Caco-2 (cell line): ENCODE measurements around the gene PHLPP1. TPM values are rescaled to one million over a fixed set of nuclear protein-coding genes. Genes with fewer than 3 reads are reported as not detected.

Experiments used
- BruUV-seq: library from RNA; stranded (reverse); fragments of 400-500 nt; replicated peaks from 2 replicates; lab custom pipeline; 2021; lab: Mats Ljungman, UMichigan
- CTCF ChIA-PET: fragments of 300-600 bp; sonication (Branson Sonifier 250); formaldehyde crosslinking; loops from one replicate; lab custom pipeline; 2022; ENCODE audit warnings: antibody characterized with exemption; lab: Charles Lee
- POLR2A ChIA-PET: fragments of 300-600 bp; sonication (Branson Sonifier 250); formaldehyde crosslinking; loops from one replicate; lab custom pipeline; 2022; ENCODE audit warnings: antibody characterized with exemption; lab: Charles Lee
- DNase-seq, 2 experiments: peaks; one replicate each; pipeline versions ENCODE4 v3.0.0 to v3.0.0-alpha.2; 2020 to 2022
- H3K27me3 ChIP-seq: replicated peaks from 2 replicates; pipeline ENCODE4 v1.6.0; 2011; ENCODE audit warnings: low read length; ENCODE audit not compliant: control insufficient read depth, insufficient read depth
- H3K36me3 ChIP-seq: 2 replicates; pipeline ENCODE4 v1.5.1; 2011; ENCODE audit warnings: low read length; ENCODE audit not compliant: control insufficient read depth, insufficient read depth
- H3K4me1 ChIP-seq: fragments of 250-450 bp; sonication (Bioruptor Pico); 2 replicates; pipeline ENCODE4 v1.5.1; 2020; ENCODE audit warnings: mild to moderate bottlenecking
- H3K4me3 ChIP-seq: 2 replicates; pipeline ENCODE4 v1.5.1; 2011; ENCODE audit warnings: low read depth, mild to moderate bottlenecking, control low read depth, low read length
- H3K9me3 ChIP-seq: fragments of 250-450 bp; sonication (Bioruptor Pico); 2 replicates; pipeline ENCODE4 v1.5.1; 2020; ENCODE audit warnings: mild to moderate bottlenecking, moderate library complexity
- H3K27ac Mint-ChIP-seq: one replicate; pipeline ENCODE4 v1.8.0; 2022; ENCODE audit warnings: mixed read lengths; ENCODE audit not compliant: unreplicated experiment
- H3K27me3 Mint-ChIP-seq: one replicate; pipeline ENCODE4 v1.8.0; 2022; ENCODE audit warnings: mixed read lengths; ENCODE audit not compliant: insufficient read depth, unreplicated experiment
- H3K36me3 Mint-ChIP-seq: one replicate; pipeline ENCODE4 v1.8.0; 2022; ENCODE audit warnings: mild to moderate bottlenecking, mixed read lengths; ENCODE audit not compliant: insufficient read depth, unreplicated experiment
- H3K4me1 Mint-ChIP-seq: one replicate; pipeline ENCODE4 v1.8.0; 2022; ENCODE audit warnings: low read depth, mixed read lengths; ENCODE audit not compliant: unreplicated experiment
- H3K4me3 Mint-ChIP-seq: one replicate; pipeline ENCODE4 v1.8.0; 2022; ENCODE audit warnings: mild to moderate bottlenecking, moderate library complexity, mixed read lengths; ENCODE audit not compliant: unreplicated experiment
- H3K9me3 Mint-ChIP-seq: one replicate; pipeline ENCODE4 v1.8.0; 2022; ENCODE audit warnings: mixed read lengths; ENCODE audit not compliant: unreplicated experiment
- CTCF ChIP-seq, 2 experiments: fragments of 200-600 bp in 1 of 2; IDR thresholded peaks; 1 replicate in 1 of 2; 2 replicates in 1 of 2; pipeline versions ENCODE4 v1.5.1 to v1.8.0; 2011 to 2022; ENCODE audit warnings: antibody characterized with exemption in 1 of 2, control low read depth in 1 of 2, inconsistent platforms in 1 of 2, low read depth in 1 of 2, low read length in 1 of 2, mild to moderate bottlenecking in 1 of 2, moderate library complexity in 1 of 2; ENCODE audit not compliant: insufficient read depth in 1 of 2, severe bottlenecking in 1 of 2, unreplicated experiment in 1 of 2
- intact Hi-C: fragments of 100-400 bp; cut with micrococcal nuclease; formaldehyde crosslinking; loops from one replicate; pipeline ENCODE4 v1.10.0; 2022; ENCODE audit not compliant: unreplicated experiment
- total RNA-seq: library from RNA; stranded (reverse); gene quantifications from 2 replicates; pipeline ENCODE4 v1.2.3, GENCODE V29; 2022

PHLPP1 gene
- total RNA-seq, 1 experiment from 2014 or later = 20.1 TPM

- no peaks in the 10 kb centered on the region for H3K27me3 Mint-ChIP-seq
- no peak overlapping the region for H3K27ac Mint-ChIP-seq
- BruUV-seq = no TSS peak
Measured at GRCh38 chr18:62834715-62835114, 119.4 kb downstream of the PHLPP1 start.

GRCh38 chr18:62837011-62837410, 121.7 kb downstream of the PHLPP1 start:
- no peaks in the 10 kb centered on the region for H3K4me1 ChIP-seq
- ChIA-PET POLR2A (no interaction called here), CTCF (no interaction called here)
- intact Hi-C loops = no loop called here
- no peaks in the 10 kb centered on the region for H3K27me3 Mint-ChIP-seq
- H3K9me3 Mint-ChIP-seq = no peaks in the 10 kb centered on the region
- BruUV-seq = no TSS peak
- H3K9me3 ChIP-seq = no peaks in the 10 kb centered on the region
- no peak overlapping the region for H3K4me3 Mint-ChIP-seq
- no peak for TF ChIP-seq CTCF (IDR thresholded peaks at IDR 0.05; ENCODE audit: insufficient read depth in 1 of 2, low read depth in 1 of 2, low read length in 1 of 2, severe bottlenecking in 1 of 2, unreplicated experiment in 1 of 2)
- peaks cover 12% of the 10 kb centered on the region for H3K36me3 Mint-ChIP-seq
- no peak for DNase-seq
- H3K4me3 ChIP-seq = no peak overlapping the region
- peaks cover 5% of the 10 kb centered on the region for H3K4me1 Mint-ChIP-seq
- H3K27me3 ChIP-seq = no peaks in the 10 kb centered on the region
- H3K27ac Mint-ChIP-seq = no peak overlapping the region
- no peaks in the 10 kb centered on the region for H3K36me3 ChIP-seq

More at GRCh38 chr18:62834715-62835114, 119.4 kb downstream of the PHLPP1 start:
- intact Hi-C loops = no loop called here
- CTCF ChIA-PET = no interaction called here
- peaks cover 19% of the 10 kb centered on the region for H3K36me3 Mint-ChIP-seq
- POLR2A ChIA-PET = no interaction called here
- Histone ChIP-seq H3K27me3 (no peaks in the 10 kb centered on the region), H3K4me3 (no peak overlapping the region), H3K36me3 (no peaks in the 10 kb centered on the region), H3K4me1 (no peaks in the 10 kb centered on the region), H3K9me3 (no peaks in the 10 kb centered on the region)
- H3K4me1 Mint-ChIP-seq = peaks cover 8% of the 10 kb centered on the region
- no peak for TF ChIP-seq CTCF (IDR thresholded peaks at IDR 0.05; ENCODE audit: insufficient read depth in 1 of 2, low read depth in 1 of 2, low read length in 1 of 2, severe bottlenecking in 1 of 2, unreplicated experiment in 1 of 2)
- H3K4me3 Mint-ChIP-seq = no peak overlapping the region
- no peak for DNase-seq
- no peaks in the 10 kb centered on the region for H3K9me3 Mint-ChIP-seq

GRCh38 chr18:62838475-62839098, 123.2 kb downstream of the PHLPP1 start:
- Mint-ChIP-seq H3K9me3 (no peaks in the 10 kb centered on the region), H3K4me3 (no peak overlapping the region), H3K4me1 (no peaks in the 10 kb centered on the region), H3K27ac (no peak overlapping the region), H3K27me3 (no peaks in the 10 kb centered on the region), H3K36me3 (peaks cover 7% of the 10 kb centered on the region)
- H3K9me3 ChIP-seq = no peaks in the 10 kb centered on the region
- no peak overlapping the region for H3K4me3 ChIP-seq
- CTCF ChIA-PET = no interaction called here
- TF ChIP-seq CTCF (IDR thresholded peaks at IDR 0.05; ENCODE audit: insufficient read depth in 1 of 2, low read depth in 1 of 2, low read length in 1 of 2, severe bottlenecking in 1 of 2, unreplicated experiment in 1 of 2) = no peak
- DNase-seq = no peak
- no peaks in the 10 kb centered on the region for H3K4me1 ChIP-seq
- no TSS peak for BruUV-seq
- intact Hi-C loops = no loop called here
- no peaks in the 10 kb centered on the region for H3K36me3 ChIP-seq
- POLR2A ChIA-PET = no interaction called here
- no peaks in the 10 kb centered on the region for H3K27me3 ChIP-seq
